ENCODE results near the gene STARD3. TPM values are rescaled to one million over a fixed set of nuclear protein-coding genes. Genes with fewer than 3 reads are reported as not detected.

Gene STARD3
- total and polyA plus RNA-seq, 2 of the 13 experiments (the other 11 are each of a cell fraction or from before 2014, with no cell fraction given), result 34.6 to 100 TPM

DNA sequence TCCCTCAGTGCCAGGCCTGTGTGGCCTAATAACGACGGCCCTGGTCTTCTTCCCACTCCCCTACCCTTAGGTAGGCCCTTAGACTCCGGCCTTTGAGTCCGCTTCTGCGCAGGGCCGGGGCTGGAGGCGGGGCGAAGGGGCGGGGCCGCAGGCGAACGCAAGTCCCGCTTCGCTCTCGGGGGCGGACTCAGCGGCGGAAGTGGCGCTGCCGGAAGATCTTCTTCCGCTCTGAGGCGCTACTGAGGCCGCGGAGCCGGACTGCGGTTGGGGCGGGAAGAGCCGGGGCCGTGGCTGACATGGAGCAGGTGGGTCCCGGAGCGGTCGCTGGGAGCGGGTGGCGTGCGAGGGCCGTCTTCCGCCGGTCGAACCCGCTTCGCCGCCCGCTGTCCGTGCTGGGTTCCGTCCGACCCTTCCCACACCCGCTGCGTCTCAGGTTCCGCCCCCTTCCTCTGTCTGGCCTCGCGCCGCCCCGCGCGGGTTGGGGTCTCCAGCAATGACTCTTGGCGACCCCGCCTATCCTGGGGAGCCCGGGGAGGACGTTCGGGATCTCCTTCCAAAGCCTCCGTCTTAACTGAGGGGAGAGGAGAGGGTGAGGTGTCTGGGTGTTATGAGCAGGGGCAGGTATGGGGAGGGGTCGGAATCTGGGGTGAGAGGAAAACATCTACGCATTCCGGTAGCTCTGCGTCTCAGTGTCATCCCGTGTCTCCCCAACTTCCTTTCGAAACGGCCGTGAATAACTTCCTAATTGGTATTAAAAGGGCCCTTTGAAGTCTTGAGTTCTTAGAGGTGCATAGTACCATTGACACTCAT, at the start of gene STARD3 (continued):
- TF ChIP-seq, protein P1, sequence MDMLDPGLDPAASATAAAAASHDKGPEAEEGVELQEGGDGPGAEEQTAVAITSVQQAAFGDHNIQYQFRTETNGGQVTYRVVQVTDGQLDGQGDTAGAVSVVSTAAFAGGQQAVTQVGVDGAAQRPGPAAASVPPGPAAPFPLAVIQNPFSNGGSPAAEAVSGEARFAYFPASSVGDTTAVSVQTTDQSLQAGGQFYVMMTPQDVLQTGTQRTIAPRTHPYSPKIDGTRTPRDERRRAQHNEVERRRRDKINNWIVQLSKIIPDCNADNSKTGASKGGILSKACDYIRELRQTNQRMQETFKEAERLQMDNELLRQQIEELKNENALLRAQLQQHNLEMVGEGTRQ (IDR thresholded peaks at IDR 0.05; ENCODE audit: low read depth, low read length), result no peak
- TF ChIP-seq, protein P1 (CRISPR knock-in tag; IDR thresholded peaks at IDR 0.05; ENCODE audit: borderline replicate concordance), result no peak
- TF ChIP-seq, protein P2, sequence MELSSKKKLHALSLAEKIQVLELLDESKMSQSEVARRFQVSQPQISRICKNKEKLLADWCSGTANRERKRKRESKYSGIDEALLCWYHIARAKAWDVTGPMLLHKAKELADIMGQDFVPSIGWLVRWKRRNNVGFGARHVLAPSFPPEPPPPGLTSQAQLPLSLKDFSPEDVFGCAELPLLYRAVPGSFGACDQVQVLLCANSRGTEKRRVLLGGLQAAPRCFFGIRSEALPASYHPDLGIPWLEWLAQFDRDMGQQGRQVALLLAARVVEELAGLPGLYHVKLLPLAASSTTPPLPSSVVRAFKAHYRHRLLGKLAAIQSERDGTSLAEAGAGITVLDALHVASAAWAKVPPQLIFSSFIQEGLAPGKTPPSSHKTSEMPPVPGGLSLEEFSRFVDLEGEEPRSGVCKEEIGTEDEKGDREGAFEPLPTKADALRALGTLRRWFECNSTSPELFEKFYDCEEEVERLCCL (CRISPR knock-in tag; IDR thresholded peaks at IDR 0.05; ENCODE audit: borderline replicate concordance), result peak; percentile 34; the same call in 1 of the 2 replicates
- TF ChIP-seq SRSF1 (optimal IDR thresholded peaks at IDR 0.05; ENCODE audit: low read depth, low read length) (peak; percentile 65), HNRNPH1 (optimal IDR thresholded peaks at IDR 0.05; ENCODE audit: low read depth, low read length) (no peak), HIVEP1 (CRISPR knock-in tag; IDR thresholded peaks at IDR 0.05) (peak; percentile 64; the same call in 1 of the 2 replicates), TEAD2 (CRISPR knock-in tag; IDR thresholded peaks at IDR 0.05) (0 out of 2 replicates have a peak, but pooled peaks have one; percentile 34), ZNF629 (CRISPR knock-in tag; conservative IDR thresholded peaks at IDR 0.05) (no peak), PHF20 (CRISPR knock-in tag; IDR thresholded peaks at IDR 0.05) (peak; percentile 89), ZNF558 (CRISPR knock-in tag; IDR thresholded peaks at IDR 0.05; ENCODE audit: borderline replicate concordance) (no peak; the same call in 1 of the 2 replicates)
- TF ChIP-seq, protein P3, sequence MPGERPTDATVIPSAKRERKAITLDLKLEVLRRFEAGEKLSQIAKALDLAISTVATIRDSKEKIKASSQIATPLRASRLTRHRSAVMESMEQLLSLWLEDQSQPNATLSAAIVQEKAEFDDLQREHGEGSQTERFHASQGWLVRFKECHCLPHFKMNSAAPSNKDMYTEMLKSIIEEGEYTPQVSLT (CRISPR knock-in tag; IDR thresholded peaks at IDR 0.05; ENCODE audit: borderline replicate concordance, low read depth), result no peak
- TF ChIP-seq, protein P4, sequence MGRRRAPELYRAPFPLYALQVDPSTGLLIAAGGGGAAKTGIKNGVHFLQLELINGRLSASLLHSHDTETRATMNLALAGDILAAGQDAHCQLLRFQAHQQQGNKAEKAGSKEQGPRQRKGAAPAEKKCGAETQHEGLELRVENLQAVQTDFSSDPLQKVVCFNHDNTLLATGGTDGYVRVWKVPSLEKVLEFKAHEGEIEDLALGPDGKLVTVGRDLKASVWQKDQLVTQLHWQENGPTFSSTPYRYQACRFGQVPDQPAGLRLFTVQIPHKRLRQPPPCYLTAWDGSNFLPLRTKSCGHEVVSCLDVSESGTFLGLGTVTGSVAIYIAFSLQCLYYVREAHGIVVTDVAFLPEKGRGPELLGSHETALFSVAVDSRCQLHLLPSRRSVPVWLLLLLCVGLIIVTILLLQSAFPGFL (CRISPR knock-in tag; IDR thresholded peaks at IDR 0.05), result no peak; the same call in 1 of the 2 replicates
- TF ChIP-seq, protein P5, sequence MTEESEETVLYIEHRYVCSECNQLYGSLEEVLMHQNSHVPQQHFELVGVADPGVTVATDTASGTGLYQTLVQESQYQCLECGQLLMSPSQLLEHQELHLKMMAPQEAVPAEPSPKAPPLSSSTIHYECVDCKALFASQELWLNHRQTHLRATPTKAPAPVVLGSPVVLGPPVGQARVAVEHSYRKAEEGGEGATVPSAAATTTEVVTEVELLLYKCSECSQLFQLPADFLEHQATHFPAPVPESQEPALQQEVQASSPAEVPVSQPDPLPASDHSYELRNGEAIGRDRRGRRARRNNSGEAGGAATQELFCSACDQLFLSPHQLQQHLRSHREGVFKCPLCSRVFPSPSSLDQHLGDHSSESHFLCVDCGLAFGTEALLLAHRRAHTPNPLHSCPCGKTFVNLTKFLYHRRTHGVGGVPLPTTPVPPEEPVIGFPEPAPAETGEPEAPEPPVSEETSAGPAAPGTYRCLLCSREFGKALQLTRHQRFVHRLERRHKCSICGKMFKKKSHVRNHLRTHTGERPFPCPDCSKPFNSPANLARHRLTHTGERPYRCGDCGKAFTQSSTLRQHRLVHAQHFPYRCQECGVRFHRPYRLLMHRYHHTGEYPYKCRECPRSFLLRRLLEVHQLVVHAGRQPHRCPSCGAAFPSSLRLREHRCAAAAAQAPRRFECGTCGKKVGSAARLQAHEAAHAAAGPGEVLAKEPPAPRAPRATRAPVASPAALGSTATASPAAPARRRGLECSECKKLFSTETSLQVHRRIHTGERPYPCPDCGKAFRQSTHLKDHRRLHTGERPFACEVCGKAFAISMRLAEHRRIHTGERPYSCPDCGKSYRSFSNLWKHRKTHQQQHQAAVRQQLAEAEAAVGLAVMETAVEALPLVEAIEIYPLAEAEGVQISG (CRISPR knock-in tag; IDR thresholded peaks at IDR 0.05), result peak; percentile 92
- TF ChIP-seq, protein P6, sequence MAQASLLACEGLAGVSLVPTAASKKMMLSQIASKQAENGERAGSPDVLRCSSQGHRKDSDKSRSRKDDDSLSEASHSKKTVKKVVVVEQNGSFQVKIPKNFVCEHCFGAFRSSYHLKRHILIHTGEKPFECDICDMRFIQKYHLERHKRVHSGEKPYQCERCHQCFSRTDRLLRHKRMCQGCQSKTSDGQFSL (CRISPR knock-in tag; IDR thresholded peaks at IDR 0.05), result 0 out of 2 replicates have a peak, but pooled peaks have one; percentile 42
- TF ChIP-seq, protein P7, sequence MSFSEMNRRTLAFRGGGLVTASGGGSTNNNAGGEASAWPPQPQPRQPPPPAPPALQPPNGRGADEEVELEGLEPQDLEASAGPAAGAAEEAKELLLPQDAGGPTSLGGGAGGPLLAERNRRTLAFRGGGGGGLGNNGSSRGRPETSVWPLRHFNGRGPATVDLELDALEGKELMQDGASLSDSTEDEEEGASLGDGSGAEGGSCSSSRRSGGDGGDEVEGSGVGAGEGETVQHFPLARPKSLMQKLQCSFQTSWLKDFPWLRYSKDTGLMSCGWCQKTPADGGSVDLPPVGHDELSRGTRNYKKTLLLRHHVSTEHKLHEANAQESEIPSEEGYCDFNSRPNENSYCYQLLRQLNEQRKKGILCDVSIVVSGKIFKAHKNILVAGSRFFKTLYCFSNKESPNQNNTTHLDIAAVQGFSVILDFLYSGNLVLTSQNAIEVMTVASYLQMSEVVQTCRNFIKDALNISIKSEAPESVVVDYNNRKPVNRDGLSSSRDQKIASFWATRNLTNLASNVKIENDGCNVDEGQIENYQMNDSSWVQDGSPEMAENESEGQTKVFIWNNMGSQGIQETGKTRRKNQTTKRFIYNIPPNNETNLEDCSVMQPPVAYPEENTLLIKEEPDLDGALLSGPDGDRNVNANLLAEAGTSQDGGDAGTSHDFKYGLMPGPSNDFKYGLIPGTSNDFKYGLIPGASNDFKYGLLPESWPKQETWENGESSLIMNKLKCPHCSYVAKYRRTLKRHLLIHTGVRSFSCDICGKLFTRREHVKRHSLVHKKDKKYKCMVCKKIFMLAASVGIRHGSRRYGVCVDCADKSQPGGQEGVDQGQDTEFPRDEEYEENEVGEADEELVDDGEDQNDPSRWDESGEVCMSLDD (CRISPR knock-in tag; IDR thresholded peaks at IDR 0.05; ENCODE audit: borderline replicate concordance), result peak; percentile 25; the same call in 1 of the 2 replicates

Data from HepG2 (cell line).